GM23338 (cell line): ENCODE results near the gene GNB4.

Experiments
- JUNB ChIP-seq: IDR thresholded peaks from one replicate; pipeline ENCODE4 v1.6.1; 2016; ENCODE audit warnings: antibody characterized with exemption; ENCODE audit not compliant: unreplicated experiment
- POLR2AphosphoS5 ChIP-seq: IDR thresholded peaks from 2 replicates; pipeline ENCODE4 v1.6.1; 2016; ENCODE audit warnings: antibody characterized with exemption, low read depth

DNA sequence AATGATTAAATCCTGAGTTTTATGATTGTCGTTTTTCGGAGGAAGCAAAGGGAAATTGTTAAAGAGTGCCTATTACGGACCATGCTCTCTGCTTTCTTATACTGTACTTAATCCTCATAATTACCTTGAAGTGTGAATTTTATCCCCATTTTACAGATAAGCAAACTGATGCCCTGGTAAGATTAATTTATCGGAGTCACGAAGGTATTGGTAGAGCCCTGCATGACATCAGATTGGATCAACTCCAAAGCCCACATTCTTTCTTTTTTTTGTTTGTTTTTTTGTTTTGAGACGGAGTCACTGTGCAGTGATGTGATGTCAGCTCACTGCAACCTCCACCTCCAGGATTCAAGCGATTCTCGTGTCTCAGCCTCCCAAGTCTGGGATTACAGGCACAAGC lies 1.6 kb upstream of the GNB4 start:
- TF ChIP-seq POLR2AphosphoS5 (no peak), JUNB (no peak)
